HepG2 (cell line): ENCODE measurements around the gene UEVLD. TPM values are rescaled to one million over a fixed set of nuclear protein-coding genes. Genes with fewer than 3 reads are reported as not detected.

ENCODE experiments used
- ATF7-NPFF ChIP-seq: sonication (generic); formaldehyde crosslinking; IDR thresholded peaks from 2 replicates; pipeline ENCODE4 v1.8.1; 2023; ENCODE audit warnings: mild to moderate bottlenecking, low read depth, missing genetic modification reagents, moderate library complexity
- BCLAF1 ChIP-seq: fragments of 450-650 bp; IDR thresholded peaks from 2 replicates; pipeline ENCODE4 v1.6.1; 2017; ENCODE audit warnings: mild to moderate bottlenecking
- FOXM1 ChIP-seq: sonication (generic); formaldehyde crosslinking; IDR thresholded peaks from 2 replicates; pipeline ENCODE4 v1.5.0; 2020; ENCODE audit warnings: missing genetic modification reagents
- GATAD2A ChIP-seq: IDR thresholded peaks from 2 replicates; pipeline ENCODE4 v1.6.1; 2016
- JARID2 ChIP-seq: sonication (generic); formaldehyde crosslinking; IDR thresholded peaks from 2 replicates; pipeline ENCODE4 v1.8.1; 2023; ENCODE audit warnings: missing genetic modification reagents, inconsistent platforms; ENCODE audit not compliant: insufficient replicate concordance
- MYNN ChIP-seq: sonication (generic); formaldehyde crosslinking; IDR thresholded peaks from 2 replicates; pipeline ENCODE4 v1.4.0; 2020; ENCODE audit warnings: mild to moderate bottlenecking, low read depth, missing genetic modification reagents
- NFYB ChIP-seq: sonication (generic); formaldehyde crosslinking; IDR thresholded peaks from 2 replicates; pipeline ENCODE4 v1.4.0; 2020; ENCODE audit warnings: missing genetic modification reagents
- PBX3 ChIP-seq: sonication (generic); formaldehyde crosslinking; IDR thresholded peaks from 2 replicates; pipeline ENCODE4 v1.8.1; 2023; ENCODE audit warnings: missing genetic modification reagents, inconsistent platforms, borderline replicate concordance
- POLR2G ChIP-seq: fragments of 200-400 bp; formaldehyde crosslinking; IDR thresholded peaks from 2 replicates; pipeline ENCODE4 v1.6.1; 2018; ENCODE audit warnings: mild to moderate bottlenecking, low read depth, low read length, moderate library complexity
- PRMT3 ChIP-seq: sonication (generic); formaldehyde crosslinking; IDR thresholded peaks from 2 replicates; pipeline ENCODE4 v1.8.1; 2022; ENCODE audit warnings: low read depth, mild to moderate bottlenecking, moderate library complexity, missing genetic modification reagents, borderline replicate concordance
- RAD21 ChIP-seq: fragments of 450-650 bp; formaldehyde crosslinking; IDR thresholded peaks from 2 replicates; pipeline ENCODE4 v1.5.0; 2020; ENCODE audit warnings: mild to moderate bottlenecking
- ZNF121 ChIP-seq: sonication (generic); formaldehyde crosslinking; IDR thresholded peaks from 2 replicates; pipeline ENCODE4 v1.5.0; 2020; ENCODE audit warnings: mild to moderate bottlenecking, missing genetic modification reagents
- ZNF136 ChIP-seq: sonication (generic); formaldehyde crosslinking; IDR thresholded peaks from 2 replicates; pipeline ENCODE4 v1.8.1; 2022; ENCODE audit warnings: low read depth, mild to moderate bottlenecking, moderate library complexity, missing genetic modification reagents
- ZNF253 ChIP-seq: sonication (generic); formaldehyde crosslinking; IDR thresholded peaks from 2 replicates; pipeline ENCODE4 v1.8.0; 2022; ENCODE audit warnings: mild to moderate bottlenecking, missing genetic modification reagents, borderline replicate concordance
- ZNF280B ChIP-seq: sonication (generic); formaldehyde crosslinking; IDR thresholded peaks from 2 replicates; pipeline ENCODE4 v1.5.0; 2020; ENCODE audit warnings: missing genetic modification reagents, mild to moderate bottlenecking, borderline replicate concordance
- ZNF383 ChIP-seq: sonication (generic); formaldehyde crosslinking; IDR thresholded peaks from 2 replicates; pipeline ENCODE4 v1.4.0; 2020; ENCODE audit warnings: missing genetic modification reagents, mild to moderate bottlenecking, borderline replicate concordance
- ZNF577 ChIP-seq: sonication (generic); formaldehyde crosslinking; IDR thresholded peaks from 2 replicates; pipeline ENCODE4 v1.4.0; 2020; ENCODE audit warnings: mild to moderate bottlenecking, low read depth, missing genetic modification reagents, borderline replicate concordance
- ZNF816 ChIP-seq: sonication (generic); formaldehyde crosslinking; IDR thresholded peaks from 2 replicates; pipeline ENCODE4 v1.8.0; 2022; ENCODE audit warnings: missing genetic modification reagents, mild to moderate bottlenecking, borderline replicate concordance
- ZSCAN29 ChIP-seq: sonication (generic); formaldehyde crosslinking; conservative IDR thresholded peaks from 2 replicates; pipeline ENCODE4 v1.4.0; 2020; ENCODE audit warnings: mild to moderate bottlenecking, missing genetic modification reagents
- polyA plus RNA-seq, 8 experiments: library from polyadenylated mRNA; depleted of rRNA in 3 of 8; stranded (reverse) in 7 of 8; unstranded in 1 of 8; fragments of >200 nt; fragmentation: Illumina TruSeq in 4 of 8; extraction: Trizol in 4 of 8; gene quantifications; 2 replicates each; pipeline versions ENCODE4 v1.2.1 to v1.2.3, GENCODE V29; 2011 to 2016; ENCODE audit warnings: low read depth in 4 of 8, missing spikeins in 1 of 8, mixed read lengths in 1 of 8; ENCODE audit not compliant: insufficient read depth in 1 of 8
- total RNA-seq, 5 experiments: library from RNA; depleted of rRNA; stranded (reverse); fragments of >200 nt; fragmentation: Illumina TruSeq; extraction: Trizol; gene quantifications; 2 replicates each; pipeline ENCODE4 v1.2.3, GENCODE V29; 2016; ENCODE audit warnings: low read depth in 1 of 5
- TF ChIP-seq, protein P1 (sequence below): sonication (generic); formaldehyde crosslinking; IDR thresholded peaks from 2 replicates; pipeline ENCODE4 v1.4.0; 2020; ENCODE audit warnings: missing genetic modification reagents

The UEVLD gene
- total and polyA plus RNA-seq, 2 of the 13 experiments (the other 11 are each of a cell fraction or from before 2014, with no cell fraction given): 5.7 to 13.7 TPM

- TF ChIP-seq ZNF280B (CRISPR knock-in tag) (no peak), ZNF816 (no peak; the same call in none of the 2 replicates), ZNF577 (CRISPR knock-in tag) (peak; percentile 69; the same call in 1 of the 2 replicates), ZSCAN29 (peak; percentile 91; the same call in 1 of the 2 replicates), ZNF383 (peak; percentile 72; the same call in 1 of the 2 replicates), ZNF136 (CRISPR knock-in tag) (0 out of 2 replicates have a peak, but pooled peaks have one; percentile 49), FOXM1 (CRISPR knock-in tag) (no peak), ZNF253 (CRISPR knock-in tag) (0 out of 2 replicates have a peak, but pooled peaks have one; percentile 43), GATAD2A (CRISPR knock-in tag) (peak; percentile 75), PBX3 (CRISPR knock-in tag) (0 out of 2 replicates have a peak, but pooled peaks have one; percentile 53), BCLAF1 (no peak), PRMT3 (CRISPR knock-in tag) (no peak), POLR2G (peak; percentile 96), NFYB (CRISPR knock-in tag) (no peak), ATF7-NPFF (CRISPR knock-in tag) (peak; percentile 50; the same call in 1 of the 2 replicates), MYNN (CRISPR knock-in tag) (no peak), JARID2 (CRISPR knock-in tag) (no peak), ZNF121 (CRISPR knock-in tag) (peak; percentile 45; the same call in 1 of the 2 replicates), RAD21 (CRISPR knock-in tag) (no peak)
- TF ChIP-seq, protein P1, sequence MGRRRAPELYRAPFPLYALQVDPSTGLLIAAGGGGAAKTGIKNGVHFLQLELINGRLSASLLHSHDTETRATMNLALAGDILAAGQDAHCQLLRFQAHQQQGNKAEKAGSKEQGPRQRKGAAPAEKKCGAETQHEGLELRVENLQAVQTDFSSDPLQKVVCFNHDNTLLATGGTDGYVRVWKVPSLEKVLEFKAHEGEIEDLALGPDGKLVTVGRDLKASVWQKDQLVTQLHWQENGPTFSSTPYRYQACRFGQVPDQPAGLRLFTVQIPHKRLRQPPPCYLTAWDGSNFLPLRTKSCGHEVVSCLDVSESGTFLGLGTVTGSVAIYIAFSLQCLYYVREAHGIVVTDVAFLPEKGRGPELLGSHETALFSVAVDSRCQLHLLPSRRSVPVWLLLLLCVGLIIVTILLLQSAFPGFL (CRISPR knock-in tag): no peak
Observed at GRCh38 chr11:18588297-18589252, at the start of gene UEVLD (continued).
